Progenitor cell of endocrine pancreas (in vitro differentiated cells): ENCODE results near the gene HCN4. TPM values are rescaled to one million over a fixed set of nuclear protein-coding genes. Genes with fewer than 3 reads are reported as not detected.

ENCODE experiments used
- DNase-seq: peaks from one replicate; pipeline ENCODE4 v3.0.0; 2021; ENCODE audit warnings: low spot score; ENCODE audit not compliant: unreplicated experiment
- H3K27ac Mint-ChIP-seq: 2 replicates; pipeline ENCODE4 v1.8.0; 2021; ENCODE audit warnings: mild to moderate bottlenecking, moderate library complexity, mixed read lengths
- H3K27me3 Mint-ChIP-seq: 2 replicates; pipeline ENCODE4 v1.8.0; 2021; ENCODE audit warnings: mixed read lengths
- H3K36me3 Mint-ChIP-seq: 2 replicates; pipeline ENCODE4 v1.8.0; 2022; ENCODE audit warnings: mixed read lengths; ENCODE audit not compliant: insufficient read depth
- H3K4me1 Mint-ChIP-seq: 2 replicates; pipeline ENCODE4 v1.8.0; 2021; ENCODE audit warnings: low read depth, mixed read lengths
- H3K4me3 Mint-ChIP-seq: 2 replicates; pipeline ENCODE4 v1.8.0; 2021; ENCODE audit warnings: low read depth, mild to moderate bottlenecking, moderate library complexity, mixed read lengths
- H3K9me3 Mint-ChIP-seq: 2 replicates; pipeline ENCODE4 v1.8.0; 2021; ENCODE audit warnings: low read depth, mixed read lengths
- CTCF ChIP-seq: fragments of 200-600 bp; sonication (generic); IDR thresholded peaks from one replicate; pipeline ENCODE4 v1.5.0; 2021; ENCODE audit warnings: antibody characterized with exemption, mild to moderate bottlenecking; ENCODE audit not compliant: unreplicated experiment
- total RNA-seq: library from RNA; stranded (reverse); gene quantifications from 2 replicates; pipeline ENCODE4 v1.2.1, GENCODE V29; 2021

The HCN4 gene
- total RNA-seq, 1 donor from 2014 or later, result 4.9 TPM

- TF ChIP-seq CTCF, result no peak
- no peak overlapping the region for H3K4me3 Mint-ChIP-seq
- peaks cover 13% of the 10 kb centered on the region for H3K36me3 Mint-ChIP-seq
- no peak overlapping the region for H3K27ac Mint-ChIP-seq
- no peaks in the 10 kb centered on the region for H3K9me3 Mint-ChIP-seq
- DNase-seq, result no peak
- no peaks in the 10 kb centered on the region for H3K4me1 Mint-ChIP-seq
- no peaks in the 10 kb centered on the region for H3K27me3 Mint-ChIP-seq
These were observed 30.0 kb downstream of the HCN4 start for GRCh38 chr15:73338606-73339374.

GRCh38 chr15:73338058-73338457 lies 30.7 kb downstream of the HCN4 start:
- H3K4me1 Mint-ChIP-seq, result no peaks in the 10 kb centered on the region
- no peaks in the 10 kb centered on the region for H3K27me3 Mint-ChIP-seq
- H3K27ac Mint-ChIP-seq, result no peak overlapping the region
- peaks cover 7% of the 10 kb centered on the region for H3K36me3 Mint-ChIP-seq
- no peaks in the 10 kb centered on the region for H3K9me3 Mint-ChIP-seq
- TF ChIP-seq CTCF, result no peak
- DNase-seq, result no peak
- H3K4me3 Mint-ChIP-seq, result no peak overlapping the region

- no peaks in the 10 kb centered on the region for H3K9me3 Mint-ChIP-seq
- no peak overlapping the region for H3K27ac Mint-ChIP-seq
- H3K4me1 Mint-ChIP-seq, result no peaks in the 10 kb centered on the region
- H3K27me3 Mint-ChIP-seq, result no peaks in the 10 kb centered on the region
- H3K4me3 Mint-ChIP-seq, result no peak overlapping the region
- TF ChIP-seq CTCF, result no peak
- no peak for DNase-seq
- peaks cover 2% of the 10 kb centered on the region for H3K36me3 Mint-ChIP-seq
These were observed 31.6 kb downstream of the HCN4 start for GRCh38 chr15:73337187-73337586.

GRCh38 chr15:73336756-73337155 lies 32.0 kb downstream of the HCN4 start:
- peaks cover 2% of the 10 kb centered on the region for H3K36me3 Mint-ChIP-seq
- H3K4me3 Mint-ChIP-seq, result no peak overlapping the region
- TF ChIP-seq CTCF, result no peak
- no peak overlapping the region for H3K27ac Mint-ChIP-seq
- H3K27me3 Mint-ChIP-seq, result no peaks in the 10 kb centered on the region
- H3K9me3 Mint-ChIP-seq, result no peaks in the 10 kb centered on the region
- DNase-seq, result no peak
- no peaks in the 10 kb centered on the region for H3K4me1 Mint-ChIP-seq

- Mint-ChIP-seq H3K36me3 (peaks cover under 1% of the 10 kb centered on the region), H3K27ac (no peak overlapping the region), H3K4me1 (no peaks in the 10 kb centered on the region), H3K9me3 (no peaks in the 10 kb centered on the region), H3K4me3 (no peak overlapping the region), H3K27me3 (no peaks in the 10 kb centered on the region)
- TF ChIP-seq CTCF, result no peak
- no peak for DNase-seq
These were observed 33.3 kb downstream of the HCN4 start for GRCh38 chr15:73335471-73335870.
